GM19452 (cell line): ENCODE data around the gene HS6ST3.

Experiments used
- ATAC-seq: cut with Tn5 transposase; IDR thresholded peaks from one replicate; pipeline ENCODE4 v1.9.1; 2021; ENCODE audit not compliant: unreplicated experiment

Gene HS6ST3

GRCh38 chr13:96816261-96816660 lies 726.4 kb downstream of the HS6ST3 start:
- ATAC-seq, result no peak

GRCh38 chr13:96816874-96817273 lies 727.0 kb downstream of the HS6ST3 start:
- no peak for ATAC-seq

GRCh38 chr13:96817336-96817941 lies 727.5 kb downstream of the HS6ST3 start:
- no peak for ATAC-seq

GRCh38 chr13:96819375-96819774 lies 729.5 kb downstream of the HS6ST3 start:
- ATAC-seq, result no peak

GRCh38 chr13:96821381-96821780 lies 731.5 kb downstream of the HS6ST3 start:
- no peak for ATAC-seq

GRCh38 chr13:96821971-96822370 lies 732.1 kb downstream of the HS6ST3 start:
- ATAC-seq, result no peak

GRCh38 chr13:96822895-96823294 lies 733.0 kb downstream of the HS6ST3 start:
- ATAC-seq, result no peak

GRCh38 chr13:96824140-96824539 lies 734.2 kb downstream of the HS6ST3 start:
- no peak for ATAC-seq

- ATAC-seq, result no peak
Observed at GRCh38 chr13:96825653-96826052, 735.7 kb downstream of the HS6ST3 start.

GRCh38 chr13:96834626-96835025 lies 744.7 kb downstream of the HS6ST3 start:
- no peak for ATAC-seq

GRCh38 chr13:96835546-96835945 lies 745.6 kb downstream of the HS6ST3 start:
- no peak for ATAC-seq

GRCh38 chr13:96836733-96837132 lies 746.8 kb downstream of the HS6ST3 start:
- ATAC-seq, result no peak

GRCh38 chr13:96837809-96838208 lies 747.9 kb downstream of the HS6ST3 start:
- ATAC-seq, result no peak

- ATAC-seq, result no peak
Observed at GRCh38 chr13:96844195-96844594, 754.3 kb downstream of the HS6ST3 start.

GRCh38 chr13:96844616-96845015 lies 754.7 kb downstream of the HS6ST3 start:
- no peak for ATAC-seq

- no peak for ATAC-seq
Observed at GRCh38 chr13:96848286-96848685, 758.4 kb downstream of the HS6ST3 start.

GRCh38 chr13:96849091-96849490 lies 759.2 kb downstream of the HS6ST3 start:
- no peak for ATAC-seq

- ATAC-seq, result no peak
Observed at GRCh38 chr13:96850538-96851145, 760.7 kb downstream of the HS6ST3 start.

GRCh38 chr13:96851856-96852445 lies 762.0 kb downstream of the HS6ST3 start:
- no peak for ATAC-seq

GRCh38 chr13:96858133-96858826 lies 768.4 kb downstream of the HS6ST3 start:
- ATAC-seq, result no peak

GRCh38 chr13:96860882-96861281 lies 771.0 kb downstream of the HS6ST3 start:
- ATAC-seq, result no peak

GRCh38 chr13:96862093-96862492 lies 772.2 kb downstream of the HS6ST3 start:
- ATAC-seq, result no peak
